Mononuclear cell (primary cell): ENCODE measurements around the gene KRT33B. TPM values are rescaled to one million over a fixed set of nuclear protein-coding genes. Genes with fewer than 3 reads are reported as not detected.

Experiments
- H3K27me3 ChIP-seq: 2 replicates; pipeline ENCODE4 v1.6.0; 2011; ENCODE audit warnings: low read length, control low read depth; ENCODE audit not compliant: insufficient read depth
- H3K4me1 ChIP-seq: 2 replicates; pipeline ENCODE4 v1.5.1; 2011; ENCODE audit warnings: mild to moderate bottlenecking, low read length, control low read depth; ENCODE audit not compliant: insufficient read depth
- H3K4me3 ChIP-seq: 2 replicates; pipeline ENCODE4 v1.5.1; 2011; ENCODE audit warnings: mild to moderate bottlenecking, low read length, moderate library complexity
- H3K9me3 ChIP-seq: 2 replicates; pipeline ENCODE4 v1.5.1; 2011; ENCODE audit warnings: low read depth, mild to moderate bottlenecking, control low read depth, low read length
- total RNA-seq: library from RNA; depleted of rRNA; stranded (reverse); fragments of >200 nt; gene quantifications from one replicate; pipeline ENCODE4 v1.2.3, GENCODE V29; 2012

Gene KRT33B
- total RNA-seq, 1 donor = not detected

DNA sequence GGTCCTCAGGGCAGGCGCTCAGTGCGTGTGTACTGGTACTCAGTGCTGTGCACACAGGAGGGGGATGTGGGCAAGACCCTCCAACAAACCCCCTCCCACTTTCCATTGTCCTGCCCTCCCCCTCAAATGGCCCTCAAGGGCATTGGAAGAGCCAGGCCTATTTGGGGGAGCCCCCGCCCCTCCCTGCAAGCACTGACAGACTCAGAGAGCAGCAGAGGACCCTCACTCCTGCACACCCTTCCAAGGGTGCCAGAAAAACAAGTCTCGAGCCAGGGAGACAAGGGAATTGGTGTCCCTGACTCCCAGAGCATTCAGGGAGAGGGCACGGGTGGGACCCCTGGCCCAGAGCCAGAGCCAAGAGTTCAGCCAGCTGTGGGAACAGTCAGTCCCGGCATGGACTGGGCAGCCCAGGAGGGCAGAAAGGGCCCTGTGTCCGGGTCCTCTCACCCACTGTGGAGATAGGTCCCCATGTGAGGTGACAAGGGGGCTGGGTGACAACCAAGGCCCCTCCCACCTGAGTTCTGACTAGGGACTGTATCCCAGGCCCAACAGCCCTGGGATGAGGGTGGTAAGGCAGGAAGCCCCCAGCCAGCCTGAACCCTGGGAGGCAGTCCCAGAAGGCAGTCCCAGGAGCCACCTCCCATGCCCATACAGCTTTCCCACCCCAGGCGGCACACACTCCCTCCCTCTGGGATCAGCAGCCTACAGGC, 42.0 kb downstream of the KRT33B start:
- H3K4me1 ChIP-seq = peaks cover 9% of the 10 kb centered on the region
- no peaks in the 10 kb centered on the region for H3K9me3 ChIP-seq
- no peak overlapping the region for H3K4me3 ChIP-seq
- no peaks in the 10 kb centered on the region for H3K27me3 ChIP-seq

DNA sequence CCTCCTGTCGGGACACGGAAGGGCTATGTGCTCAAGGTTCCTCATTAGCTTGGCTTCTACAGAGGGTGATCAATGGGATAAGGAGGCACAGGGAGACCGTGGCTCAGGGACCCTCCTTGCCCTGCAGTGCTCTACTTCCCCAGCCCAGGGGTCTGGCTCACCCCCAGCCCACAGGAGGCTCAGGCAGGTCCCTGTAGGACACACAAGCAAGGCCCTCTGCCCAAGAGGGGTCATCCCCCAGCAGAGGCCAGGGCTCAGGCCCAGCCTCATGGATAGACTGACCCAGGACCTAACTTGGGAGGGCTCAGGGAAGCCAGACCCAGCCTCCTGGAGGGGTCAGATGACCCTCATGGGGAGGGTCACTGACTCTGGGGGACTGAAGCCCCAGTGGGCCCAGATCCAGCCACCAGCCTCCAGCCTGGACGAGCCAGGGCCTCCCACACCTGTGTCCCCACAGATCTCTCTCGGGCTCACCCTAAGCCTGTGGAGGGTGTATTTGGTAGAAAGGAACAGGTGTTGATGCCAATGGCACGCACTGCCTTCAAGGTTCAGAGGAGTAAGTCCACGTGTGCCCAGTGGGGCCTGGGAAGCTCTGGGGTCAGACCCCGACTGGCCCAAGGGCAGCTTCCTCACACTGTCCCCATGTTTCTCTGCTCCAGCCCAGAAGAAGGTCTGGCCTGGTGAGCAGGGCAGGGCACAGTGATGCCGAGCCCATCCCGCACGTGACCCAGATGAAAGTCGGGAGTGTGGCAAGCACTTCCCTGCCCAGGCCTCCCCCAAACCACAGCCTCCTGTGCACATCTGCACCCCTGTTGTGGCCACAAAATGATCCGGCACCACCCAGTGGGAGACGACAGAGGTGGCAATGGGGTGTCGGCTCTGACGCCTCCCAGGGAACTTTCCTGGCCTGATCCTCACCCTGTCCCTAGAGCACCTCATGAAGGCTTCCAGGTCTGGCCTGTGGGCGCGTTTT, 43.2 kb downstream of the KRT33B start:
- no peaks in the 10 kb centered on the region for H3K27me3 ChIP-seq
- no peak overlapping the region for H3K4me3 ChIP-seq
- H3K9me3 ChIP-seq = no peaks in the 10 kb centered on the region
- H3K4me1 ChIP-seq = peaks cover 14% of the 10 kb centered on the region

DNA sequence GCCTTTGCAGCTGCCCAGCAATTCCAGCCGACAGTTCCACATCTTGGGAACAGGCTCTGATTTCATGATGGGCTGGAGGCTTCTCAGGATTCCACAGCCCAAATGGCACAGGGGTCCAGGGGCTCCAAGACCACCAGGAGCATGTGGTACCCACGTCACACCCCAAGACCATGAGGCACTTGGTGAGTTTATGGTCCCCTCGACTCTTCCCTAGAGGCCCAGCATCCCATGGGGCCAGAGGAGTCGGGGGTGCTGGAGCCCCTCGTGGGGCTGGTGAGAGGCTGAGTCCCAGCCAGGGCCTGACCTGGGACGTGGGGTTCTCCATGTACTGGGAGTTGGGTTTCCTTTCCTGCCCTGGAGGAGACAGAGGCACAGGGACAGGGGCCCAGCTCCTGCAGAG, 44.0 kb downstream of the KRT33B start:
- Histone ChIP-seq H3K4me1 (peaks cover 14% of the 10 kb centered on the region), H3K9me3 (no peaks in the 10 kb centered on the region), H3K27me3 (no peaks in the 10 kb centered on the region), H3K4me3 (no peak overlapping the region)

- Histone ChIP-seq H3K27me3 (no peaks in the 10 kb centered on the region), H3K4me1 (peaks cover 14% of the 10 kb centered on the region), H3K9me3 (no peaks in the 10 kb centered on the region), H3K4me3 (no peak overlapping the region)
Measured at GRCh38 chr17:41325126-41325525, 44.5 kb downstream of the KRT33B start.

DNA sequence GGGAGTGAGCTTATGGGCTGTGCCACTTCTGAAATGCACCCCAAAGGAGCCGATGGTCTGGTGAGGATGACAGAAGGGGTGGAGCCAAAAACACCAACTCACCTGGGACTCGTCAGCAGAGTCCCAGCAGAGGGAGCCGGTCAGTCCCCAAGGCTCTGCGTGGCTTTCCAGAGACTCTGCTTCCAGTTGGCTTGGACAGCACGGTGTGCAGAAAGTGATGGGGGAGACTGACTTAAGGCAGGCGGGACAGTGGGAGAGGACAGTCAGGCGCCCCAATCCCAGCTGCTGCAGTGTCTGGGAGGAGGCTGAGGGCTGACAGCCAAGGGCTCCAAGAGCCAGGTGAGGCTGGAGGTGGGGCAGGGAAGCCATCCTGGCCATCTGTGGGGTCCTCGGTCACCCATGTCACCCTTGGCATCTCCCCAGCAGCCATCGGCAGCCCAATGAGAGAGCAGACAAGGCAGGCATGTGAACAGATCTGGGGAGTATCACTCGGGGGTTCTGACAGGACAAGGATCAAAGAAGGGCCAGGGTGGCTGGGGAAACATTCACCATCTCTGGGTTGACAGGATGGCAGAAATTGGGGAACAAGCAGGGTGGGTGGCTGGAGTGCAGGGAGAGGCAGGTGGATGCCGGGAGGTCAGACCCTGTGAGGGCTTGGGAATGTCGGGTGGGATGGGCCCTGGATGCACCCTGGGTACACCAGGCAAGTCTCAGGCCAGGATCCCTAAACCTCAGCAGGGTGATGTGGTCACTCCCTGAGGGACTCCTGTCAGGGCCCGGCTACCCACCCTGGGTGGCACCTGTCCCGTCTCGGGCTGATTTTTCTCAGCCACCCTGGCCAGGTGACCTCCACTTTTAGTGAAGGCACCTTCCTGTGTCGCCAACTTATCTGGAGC, 45.2 kb downstream of the KRT33B start:
- no peak overlapping the region for H3K4me3 ChIP-seq
- H3K27me3 ChIP-seq = no peaks in the 10 kb centered on the region
- peaks cover 14% of the 10 kb centered on the region for H3K4me1 ChIP-seq
- H3K9me3 ChIP-seq = no peaks in the 10 kb centered on the region

- no peaks in the 10 kb centered on the region for H3K9me3 ChIP-seq
- H3K27me3 ChIP-seq = no peaks in the 10 kb centered on the region
- H3K4me3 ChIP-seq = no peak overlapping the region
- peaks cover 14% of the 10 kb centered on the region for H3K4me1 ChIP-seq
Measured at GRCh38 chr17:41322903-41323895, 46.4 kb downstream of the KRT33B start.

- no peak overlapping the region for H3K4me3 ChIP-seq
- no peaks in the 10 kb centered on the region for H3K9me3 ChIP-seq
- no peaks in the 10 kb centered on the region for H3K27me3 ChIP-seq
- H3K4me1 ChIP-seq = peaks cover 14% of the 10 kb centered on the region
Measured at GRCh38 chr17:41322094-41322902, 47.3 kb downstream of the KRT33B start.

DNA sequence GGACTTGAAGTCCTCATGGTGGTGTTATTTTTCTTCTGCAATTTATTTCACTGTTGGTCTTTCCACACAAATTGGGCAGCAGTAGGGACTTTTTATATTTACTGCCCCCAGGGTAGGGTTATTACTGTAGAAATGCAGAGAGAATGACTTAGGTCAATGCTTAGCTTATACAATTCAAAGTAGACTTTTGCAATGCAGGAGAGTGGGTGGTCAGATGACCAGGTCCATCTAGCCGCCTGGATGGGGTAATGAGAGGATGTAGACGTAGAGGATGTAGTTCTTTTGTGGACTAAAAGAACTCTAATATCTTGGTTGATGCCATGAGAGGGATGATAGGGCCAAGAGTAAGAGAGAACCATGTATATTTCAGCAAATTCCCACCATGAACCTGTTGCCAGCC, 51.4 kb downstream of the KRT33B start:
- Histone ChIP-seq H3K9me3 (no peaks in the 10 kb centered on the region), H3K27me3 (no peaks in the 10 kb centered on the region), H3K4me3 (no peak overlapping the region)

GRCh38 chr17:41315814-41316445, 53.7 kb downstream of the KRT33B start:
- Histone ChIP-seq H3K4me1 (no peaks in the 10 kb centered on the region), H3K27me3 (no peaks in the 10 kb centered on the region), H3K9me3 (no peaks in the 10 kb centered on the region), H3K4me3 (no peak overlapping the region)

More for the DNA sequence above, 51.4 kb downstream of the KRT33B start:
- H3K4me1 ChIP-seq = peaks cover 9% of the 10 kb centered on the region

DNA sequence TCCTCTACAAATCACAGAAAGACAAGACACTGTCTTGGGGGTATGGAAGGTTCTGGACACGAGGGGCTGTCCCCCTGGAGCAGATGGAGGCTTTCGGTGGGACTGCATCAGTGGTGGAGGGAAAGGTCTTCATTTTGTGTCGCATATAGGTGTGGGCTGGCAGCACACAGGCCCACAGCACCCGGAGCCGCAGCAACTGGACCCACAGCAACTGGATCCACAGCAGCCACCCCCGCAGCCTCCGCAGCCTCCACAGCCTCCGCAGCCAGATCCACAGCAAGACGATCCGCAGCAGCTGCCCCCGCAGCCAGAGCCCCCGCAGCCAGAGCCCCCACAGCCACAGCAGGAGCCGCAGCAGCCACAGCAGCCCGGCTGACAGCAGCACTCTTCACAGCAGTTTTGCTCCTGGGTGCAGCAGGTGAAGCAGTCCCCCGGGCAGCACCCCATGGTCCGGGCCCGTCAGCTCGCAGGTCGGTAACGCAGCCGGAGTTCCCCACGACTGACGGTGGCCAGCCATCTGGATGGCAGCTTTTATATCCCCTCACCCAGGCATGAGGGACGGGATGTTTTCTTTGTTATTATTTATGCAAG, 54.3 kb downstream of the KRT33B start, which contains the start of gene KRTAP17-1:
Gene KRTAP17-1 (minus strand): TSS at position 507 of the 591 bp plus-strand sequence. CDS start 60 bp downstream, at position 447.
- Histone ChIP-seq H3K4me1 (no peaks in the 10 kb centered on the region), H3K9me3 (no peaks in the 10 kb centered on the region), H3K27me3 (no peaks in the 10 kb centered on the region), H3K4me3 (no peak within 1 kb of the TSS)
